Measurements from ENCODE around the gene RIF1.

- TF ChIP-seq CTCF (IDR thresholded peaks at IDR 0.05): no peak
- TF ChIP-seq EZH2 (IDR thresholded peaks at IDR 0.05): no peak
- no peak for TF ChIP-seq EZH2phosphoT487 (IDR thresholded peaks at IDR 0.05)
These were observed 8.6 kb upstream of the RIF1 start for GRCh38 chr2:151401149-151401548.
